ENCODE results near the gene GAL3ST3.

GRCh38 chr11:66063900-66064299, 14.9 kb upstream of the GAL3ST3 start:
- TF ChIP-seq CTCF (IDR thresholded peaks at IDR 0.05) (no peak), EZH2 (IDR thresholded peaks at IDR 0.05; ENCODE audit: borderline replicate concordance, insufficient read depth, low read depth, low read length, poor library complexity, severe bottlenecking) (no peak)
